GM21423 (cell line): ENCODE data around the gene SAP130.
"Not testable (repeated sequence)": the region's sequence is repeated elsewhere in the genome, so short reads cannot be mapped to it uniquely, and the experiment has no call there.

ENCODE experiments used
- ATAC-seq: cut with Tn5 transposase; IDR thresholded peaks from one replicate; pipeline ENCODE4 v1.9.1; 2021; ENCODE audit warnings: mild to moderate bottlenecking, moderate library complexity; ENCODE audit not compliant: unreplicated experiment

The SAP130 gene

GRCh38 chr2:127953849-127954248 lies 74.0 kb downstream of the SAP130 start:
- ATAC-seq: no peak

GRCh38 chr2:127953128-127953718 lies 74.6 kb downstream of the SAP130 start:
- ATAC-seq: no peak

DNA sequence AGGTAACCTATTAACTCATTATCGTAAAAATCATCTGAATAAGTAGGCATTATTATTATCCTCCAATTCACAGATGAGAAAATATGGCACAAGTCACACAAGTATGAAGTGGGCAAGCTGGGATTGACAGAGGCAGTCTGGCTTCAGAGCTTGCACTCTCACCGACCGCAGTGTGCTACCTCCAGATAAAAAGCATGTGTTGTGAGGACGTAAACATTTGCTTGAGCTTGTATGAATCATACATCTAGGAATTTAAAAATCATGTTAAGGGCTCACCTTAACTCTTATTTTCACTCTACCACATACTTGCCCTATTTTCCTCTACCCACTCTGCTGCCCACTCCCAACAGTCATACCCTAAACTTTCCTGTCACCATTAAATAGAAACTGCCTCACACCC lies 76.8 kb downstream of the SAP130 start:
- ATAC-seq: no peak

GRCh38 chr2:127950264-127950663 lies 77.6 kb downstream of the SAP130 start:
- ATAC-seq: no peak

- ATAC-seq: no peak
These were observed 82.6 kb downstream of the SAP130 start for GRCh38 chr2:127945281-127945680.

GRCh38 chr2:127943186-127943585 lies 84.7 kb downstream of the SAP130 start:
- ATAC-seq: no peak

- no peak for ATAC-seq
These were observed 85.9 kb downstream of the SAP130 start for GRCh38 chr2:127942002-127942401.

DNA sequence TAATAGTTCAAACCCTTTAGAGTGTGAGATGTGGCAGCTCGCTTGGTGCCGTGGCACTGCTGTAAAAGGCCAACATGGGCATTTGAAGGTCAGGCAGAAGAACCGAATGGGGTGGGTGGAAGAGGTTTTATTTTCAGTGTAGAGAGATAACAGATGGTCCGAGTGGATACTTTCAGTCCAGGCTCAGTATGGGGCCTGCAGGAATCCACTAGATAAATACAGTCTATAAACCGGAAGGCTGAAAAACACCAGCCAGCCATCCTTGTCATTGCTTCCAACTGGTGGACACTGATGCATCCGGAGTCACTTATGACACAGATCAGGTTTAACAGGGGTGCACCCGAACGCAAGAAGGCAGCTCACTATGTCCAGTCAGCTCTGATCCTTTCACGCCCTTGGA lies 86.4 kb downstream of the SAP130 start:
- ATAC-seq: no peak

DNA sequence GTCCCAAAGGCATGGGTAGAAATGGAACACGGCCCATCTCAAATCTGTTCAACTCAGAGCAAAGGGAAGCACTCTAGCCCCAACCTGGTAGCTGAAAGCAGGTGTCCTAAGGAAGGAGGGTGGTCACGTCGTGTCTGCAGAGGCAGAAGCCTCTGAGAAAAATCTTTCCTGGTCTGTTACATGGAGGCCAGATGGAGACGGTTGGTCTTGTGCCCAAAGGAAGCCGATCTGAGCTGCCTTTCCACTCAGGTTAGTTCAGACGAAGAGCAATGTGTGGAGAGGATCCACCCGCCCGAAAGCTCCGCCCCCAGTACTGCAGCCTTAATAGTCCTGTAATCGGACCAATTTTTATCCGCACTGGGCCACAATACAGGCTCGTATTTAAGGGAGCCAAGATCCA lies 87.2 kb downstream of the SAP130 start:
- no peak for ATAC-seq

- no peak for ATAC-seq
These were observed 92.5 kb downstream of the SAP130 start for GRCh38 chr2:127935337-127935736.

- ATAC-seq: no peak
These were observed 95.5 kb downstream of the SAP130 start for GRCh38 chr2:127932199-127932876.

- no peak for ATAC-seq
These were observed 98.4 kb downstream of the SAP130 start for GRCh38 chr2:127929449-127929848.

- ATAC-seq: no peak
These were observed 100.5 kb downstream of the SAP130 start for GRCh38 chr2:127927384-127927783.

DNA sequence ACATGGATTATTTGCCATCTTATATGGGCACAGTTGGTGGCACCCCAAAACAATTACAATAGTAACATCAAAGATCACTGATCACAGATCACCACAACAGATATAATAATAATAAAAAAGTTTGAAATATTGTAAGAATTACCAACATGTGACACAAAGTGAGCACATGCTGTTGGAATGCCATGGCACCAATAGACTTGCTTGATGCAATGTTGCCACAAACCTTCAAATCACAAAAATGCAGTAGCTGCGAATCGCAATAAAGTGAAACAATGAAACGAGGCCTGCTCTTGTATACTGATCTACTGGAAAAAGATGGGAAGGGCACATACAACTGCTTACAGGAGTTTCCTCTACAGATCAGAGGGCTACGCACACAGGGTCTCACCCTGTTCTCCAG lies 109.9 kb downstream of the SAP130 start:
- no peak for ATAC-seq

GRCh38 chr2:127913808-127914457 lies 113.9 kb downstream of the SAP130 start:
- ATAC-seq: no peak

GRCh38 chr2:127911737-127912136 lies 116.1 kb downstream of the SAP130 start:
- no peak for ATAC-seq

DNA sequence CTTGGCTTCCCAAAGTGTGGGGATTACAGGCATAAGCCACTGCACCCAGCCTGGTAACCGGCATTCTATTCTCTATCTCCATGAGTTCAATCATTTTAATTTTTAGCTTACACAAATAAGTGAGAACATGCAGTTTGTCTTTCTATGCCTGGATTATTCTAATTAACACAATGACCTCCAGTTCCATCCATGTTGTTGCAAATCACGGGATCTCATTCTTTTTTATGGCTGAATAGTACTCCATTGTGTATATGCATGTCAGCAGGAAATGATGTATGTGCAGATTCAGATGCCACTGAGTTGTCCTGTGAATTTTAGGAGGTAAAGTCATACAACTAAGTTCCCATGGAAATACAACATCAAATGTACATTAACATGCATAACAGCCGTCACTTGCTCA lies 117.4 kb downstream of the SAP130 start:
- no peak for ATAC-seq

DNA sequence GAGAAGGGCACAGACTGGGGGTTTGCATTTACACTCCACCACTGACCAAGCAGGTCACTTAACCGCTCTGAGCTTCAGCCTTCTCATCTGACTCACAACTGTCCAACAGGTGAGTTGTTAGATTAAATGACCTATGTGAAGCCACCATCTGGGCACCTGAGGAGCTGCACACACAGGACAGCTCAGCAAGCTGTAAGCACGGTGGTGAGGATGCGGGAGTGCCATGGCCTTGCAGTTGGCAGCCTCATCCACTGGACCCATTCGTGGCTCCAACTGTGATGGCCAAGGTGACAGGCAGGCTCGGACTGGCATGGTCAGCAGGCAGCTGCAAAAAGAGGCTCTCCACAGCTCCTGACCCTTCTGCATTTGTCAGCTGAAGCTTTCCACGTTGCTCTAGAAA lies 118.8 kb downstream of the SAP130 start:
- ATAC-seq: no peak

GRCh38 chr2:127907733-127908400 lies 120.0 kb downstream of the SAP130 start:
- ATAC-seq: not testable (repeated sequence)

- ATAC-seq: no peak
These were observed 121.5 kb downstream of the SAP130 start for GRCh38 chr2:127906206-127906926.
